Measurements from ENCODE around the gene TLX1. TPM values are rescaled to one million over a fixed set of nuclear protein-coding genes. Genes with fewer than 3 reads are reported as not detected.

Gene TLX1
- total RNA-seq, 4 donors from 2014 or later = not detected

GRCh38 chr10:101137271-101137670 is 6.2 kb downstream of the TLX1 start:
- H3K27ac ChIP-seq = no peak overlapping the region
- H3K9me3 ChIP-seq = no peaks in the 10 kb centered on the region
- no peak for DNase-seq
- peaks cover 0 to 17% of the 10 kb centered on the region in 2 donors for H3K4me1 ChIP-seq
- no peaks in the 10 kb centered on the region for H3K36me3 ChIP-seq
- intact Hi-C loops (cut with DNase I; ENCODE audit: low total_unique reads) = no loop called here
- H3K4me3 ChIP-seq = no peak overlapping the region
- TF ChIP-seq POLR2A (IDR thresholded peaks at IDR 0.05) (no peak), CTCF (IDR thresholded peaks at IDR 0.05) (no peak)
- H3K27me3 ChIP-seq = peaks cover 25 to 95% of the 10 kb centered on the region in 2 donors

GRCh38 chr10:101138788-101139420 is 7.8 kb downstream of the TLX1 start:
- Histone ChIP-seq H3K27me3 (peaks cover 19 to 90% of the 10 kb centered on the region in 2 donors), H3K4me1 (peaks cover 0 to 16% of the 10 kb centered on the region in 2 donors), H3K9me3 (no peaks in the 10 kb centered on the region), H3K27ac (no peak overlapping the region), H3K4me3 (no peak overlapping the region), H3K36me3 (no peaks in the 10 kb centered on the region)
- no peak for DNase-seq
- intact Hi-C loops (cut with DNase I; ENCODE audit: low total_unique reads) = no loop called here
- no peak for TF ChIP-seq CTCF (IDR thresholded peaks at IDR 0.05)
- TF ChIP-seq POLR2A (IDR thresholded peaks at IDR 0.05) = no peak

GRCh38 chr10:101139421-101139911 is 8.4 kb downstream of the TLX1 start:
- TF ChIP-seq POLR2A (IDR thresholded peaks at IDR 0.05) (no peak), CTCF (IDR thresholded peaks at IDR 0.05) (no peak)
- peaks cover 17 to 86% of the 10 kb centered on the region in 2 donors for H3K27me3 ChIP-seq
- no peaks in the 10 kb centered on the region for H3K36me3 ChIP-seq
- no peaks in the 10 kb centered on the region for H3K9me3 ChIP-seq
- no peak for DNase-seq
- no peak overlapping the region for H3K27ac ChIP-seq
- peaks cover 0 to 10% of the 10 kb centered on the region in 2 donors for H3K4me1 ChIP-seq
- no peak overlapping the region for H3K4me3 ChIP-seq
- intact Hi-C loops (cut with DNase I; ENCODE audit: low total_unique reads) = no loop called here

- intact Hi-C loops (cut with DNase I; ENCODE audit: low total_unique reads) = no loop called here
- no peak for DNase-seq
- Histone ChIP-seq H3K36me3 (no peaks in the 10 kb centered on the region), H3K9me3 (no peaks in the 10 kb centered on the region), H3K4me3 (no peak overlapping the region), H3K27ac (no peak overlapping the region), H3K27me3 (peaks cover 11 to 86% of the 10 kb centered on the region in 2 donors), H3K4me1 (peaks cover 0 to 3% of the 10 kb centered on the region in 2 donors)
- TF ChIP-seq CTCF (IDR thresholded peaks at IDR 0.05) = no peak
- no peak for TF ChIP-seq POLR2A (IDR thresholded peaks at IDR 0.05)
Observed at GRCh38 chr10:101140084-101140949, 9.2 kb downstream of the TLX1 start.
